Transverse colon (tissue), 4 donors: ENCODE results near the gene DLAT. TPM values are rescaled to one million over a fixed set of nuclear protein-coding genes. Genes with fewer than 3 reads are reported as not detected.

Source experiments
- DNase-seq: peaks from one replicate; pipeline ENCODE4 v3.0.0-alpha.2; 2019
- H3K27ac ChIP-seq, 4 donors: fragments of 200-600 bp; sonication (generic); 2 replicates each; pipeline ENCODE4 v1.5.1; 2016 to 2018; ENCODE audit warnings: inconsistent platforms in 4 of 4
- H3K27me3 ChIP-seq: fragments of 200-600 bp; sonication (generic); 2 replicates; pipeline ENCODE4 v1.5.1; 2017; ENCODE audit warnings: inconsistent platforms
- H3K36me3 ChIP-seq, 4 donors: fragments of 200-600 bp; sonication (generic); 2 replicates each; pipeline ENCODE4 v1.5.1; 2017 to 2019; ENCODE audit warnings: inconsistent platforms in 4 of 4
- H3K4me1 ChIP-seq, 4 donors: fragments of 200-600 bp; sonication (generic); 2 replicates each; pipeline ENCODE4 v1.5.1; 2017 to 2020; ENCODE audit warnings: inconsistent platforms in 4 of 4
- H3K4me3 ChIP-seq, 4 donors: fragments of 200-600 bp; sonication (generic); 1 replicate in 1 of 4; 2 replicates in 3 of 4; pipeline versions ENCODE4 v1.5.1 to v1.6.1; 2017 to 2019; ENCODE audit warnings: inconsistent platforms in 4 of 4
- H3K9me3 ChIP-seq, 2 donors: fragments of 200-600 bp; sonication (generic); 2 replicates each; pipeline ENCODE4 v1.5.1; 2017 to 2019; ENCODE audit warnings: inconsistent platforms in 2 of 2
- CTCF ChIP-seq, 5 experiments: fragments of 200-600 bp in 3 of 5; fragments of 450-650 bp in 2 of 5; sonication (generic) in 3 of 5; IDR thresholded peaks; 1 replicate in 2 of 5; 2 replicates in 3 of 5; pipeline ENCODE4 v1.5.1; 2016 to 2017; ENCODE audit warnings: antibody characterized with exemption in 5 of 5, inconsistent platforms in 3 of 5, mild to moderate bottlenecking in 2 of 5, moderate library complexity in 1 of 5
- EP300 ChIP-seq: sonication (generic); formaldehyde crosslinking; IDR thresholded peaks from one replicate; pipeline ENCODE4 v1.6.1; 2017; ENCODE audit warnings: antibody characterized with exemption, low read depth
- POLR2A ChIP-seq: fragments of 450-650 bp; IDR thresholded peaks from one replicate; pipeline ENCODE4 v1.6.1; 2016; ENCODE audit warnings: antibody characterized with exemption, mild to moderate bottlenecking, moderate library complexity
- POLR2AphosphoS5 ChIP-seq, 3 donors: sonication (generic); formaldehyde crosslinking; IDR thresholded peaks; one replicate each; pipeline ENCODE4 v1.6.1; 2016; ENCODE audit warnings: antibody characterized with exemption in 3 of 3
- WGBS, 2 donors: methylation state at CpG; one replicate each; pipeline ENCODE4 v1.1.5; 2018; ENCODE audit warnings: low coverage in 1 of 2; 5-methylcytosine and 5-hydroxymethylcytosine counted together
- in situ Hi-C, 4 donors: fragments of 200-750 bp; cut with MboI; loops; one replicate each; pipeline versions ENCODE4 v1.15.0 to v1.15.1; 2017; ENCODE audit warnings: low sequenced_read_pairs in 3 of 4, low pct_ligation_motif_present in 1 of 4, low pct_unique_long_range_greater_than_20kb in 1 of 4
- intact Hi-C: fragments of 100-400 bp; cut with DNase I; formaldehyde crosslinking; loops from one replicate; pipeline ENCODE4 v1.15.1; 2023; ENCODE audit warnings: low total_unique reads
- total RNA-seq, 4 donors: library from RNA; depleted of rRNA; stranded (reverse); fragments of >200 nt; gene quantifications; one replicate each; pipeline ENCODE4 v1.1.0, GENCODE V29; 2016

Gene DLAT
- total RNA-seq, 4 donors from 2014 or later, result 20.2 to 40.3 (median 23.8) TPM

- no peaks in the 10 kb centered on the region for H3K9me3 ChIP-seq
- in situ Hi-C loops, result no loop called here
- H3K27me3 ChIP-seq, result no peaks in the 10 kb centered on the region
- peaks cover 0 to under 1% (median 0%) of the 10 kb centered on the region in 4 donors for H3K36me3 ChIP-seq
- TF ChIP-seq POLR2AphosphoS5 (IDR thresholded peaks at IDR 0.05) (no peak), EP300 (no peak)
- H3K27ac ChIP-seq, result no peak overlapping the region
- H3K4me3 ChIP-seq, result no peak overlapping the region
- DNase-seq, result no peak
- WGBS, 2 donors, result 65 to 100% methylated on average over 2 to 4 of the region's 4 CpGs
- intact Hi-C loops, result no loop called here
- H3K4me1 ChIP-seq, result peaks cover 0 to 11% (median 0%) of the 10 kb centered on the region in 4 donors
Measured at GRCh38 chr11:112012874-112013273, 12.3 kb upstream of the DLAT start.

- TF ChIP-seq EP300, result no peak
- H3K4me3 ChIP-seq, result no peak overlapping the region
- H3K9me3 ChIP-seq, result no peaks in the 10 kb centered on the region
- peak overlapping the region in 3 of 4 donors; percentile 2 to 38 (median 31) for H3K27ac ChIP-seq
- H3K4me1 ChIP-seq, result peaks cover 0 to 11% (median 0%) of the 10 kb centered on the region in 4 donors
- no peaks in the 10 kb centered on the region for H3K27me3 ChIP-seq
- DNase-seq, result no peak
- intact Hi-C loops (no loop called here), in situ Hi-C loops (no loop called here)
- 33 to 69% methylated on average over 1 to 4 of the region's 4 CpGs for WGBS, 2 donors
- H3K36me3 ChIP-seq, result peaks cover 0 to 8% (median 0%) of the 10 kb centered on the region in 4 donors
Measured at GRCh38 chr11:112013497-112014164, 11.6 kb upstream of the DLAT start.

- H3K4me3 ChIP-seq, result no peak overlapping the region
- no peaks in the 10 kb centered on the region for H3K27me3 ChIP-seq
- TF ChIP-seq POLR2AphosphoS5 (IDR thresholded peaks at IDR 0.05) (no peak), POLR2A (no peak), EP300 (no peak), CTCF (IDR thresholded peaks at IDR 0.05) (no peak)
- no peaks in the 10 kb centered on the region for H3K9me3 ChIP-seq
- H3K4me1 ChIP-seq, result peaks cover 0 to 11% (median 0%) of the 10 kb centered on the region in 4 donors
- intact Hi-C loops (no loop called here), in situ Hi-C loops (no loop called here)
- peaks cover 0 to 21% (median 2%) of the 10 kb centered on the region in 4 donors for H3K36me3 ChIP-seq
- 69 to 71% methylated on average over 5 to 13 of the region's 13 CpGs for WGBS, 2 donors
- DNase-seq, result no peak
- H3K27ac ChIP-seq, result peak overlapping the region; percentile 53 to 58 (median 57)
Measured at GRCh38 chr11:112016088-112016764, 9.0 kb upstream of the DLAT start.

- H3K4me1 ChIP-seq, result peaks cover 0 to 11% (median 0%) of the 10 kb centered on the region in 4 donors
- intact Hi-C loops (no loop called here), in situ Hi-C loops (no loop called here)
- H3K4me3 ChIP-seq, result no peak overlapping the region
- peak overlapping the region; percentile 53 to 58 (median 57) for H3K27ac ChIP-seq
- H3K27me3 ChIP-seq, result no peaks in the 10 kb centered on the region
- no peaks in the 10 kb centered on the region for H3K9me3 ChIP-seq
- TF ChIP-seq POLR2AphosphoS5 (IDR thresholded peaks at IDR 0.05) (peak in 1 of 3 donors; percentile 28), CTCF (IDR thresholded peaks at IDR 0.05) (no peak)
- H3K36me3 ChIP-seq, result peaks cover 0 to 23% (median 2%) of the 10 kb centered on the region in 4 donors
- WGBS, 2 donors, result 79 to 100% methylated on average over 1 of the region's 1 CpG
- no peak for DNase-seq
Measured at GRCh38 chr11:112016765-112017376, 8.3 kb upstream of the DLAT start.

GRCh38 chr11:112017538-112017937 is 7.7 kb upstream of the DLAT start:
- TF ChIP-seq EP300 (no peak), POLR2A (no peak), POLR2AphosphoS5 (IDR thresholded peaks at IDR 0.05) (no peak), CTCF (IDR thresholded peaks at IDR 0.05) (no peak)
- 82 to 91% methylated on average over 4 of the region's 4 CpGs for WGBS, 2 donors

More at GRCh38 chr11:112017538-112017937, 7.7 kb upstream of the DLAT start:
- peaks cover 0 to 23% (median 2%) of the 10 kb centered on the region in 4 donors for H3K36me3 ChIP-seq
- in situ Hi-C loops, result no loop called here
- H3K4me1 ChIP-seq, result peaks cover 0 to 9% (median 1%) of the 10 kb centered on the region in 4 donors
- intact Hi-C loops, result no loop called here
- H3K4me3 ChIP-seq, result no peak overlapping the region
- no peaks in the 10 kb centered on the region for H3K27me3 ChIP-seq
- H3K9me3 ChIP-seq, result no peaks in the 10 kb centered on the region
- H3K27ac ChIP-seq, result peak overlapping the region; percentile 14 to 58 (median 26)
- no peak for DNase-seq
